SK-MEL-5 (cell line): ENCODE results near the gene C14orf119. TPM values are rescaled to one million over a fixed set of nuclear protein-coding genes. Genes with fewer than 3 reads are reported as not detected.

ENCODE experiments used
- DNase-seq: peaks from one replicate; pipeline ENCODE4 v3.0.0-alpha.2; 2016; ENCODE audit warnings: low read depth, low spot score
- in situ Hi-C: cut with HindIII; loops from 2 replicates; pipeline ENCODE4 v1.10.0; 2016; ENCODE audit warnings: low sequenced_read_pairs, high pct_unique_total_duplicates, low pct_unique_long_range_greater_than_20kb
- total RNA-seq: library from RNA; depleted of rRNA; stranded (reverse); fragments of >200 nt; shearing (Covaris generic); gene quantifications from 2 replicates; pipeline ENCODE4 v1.2.3, GENCODE V29; 2014

Gene C14orf119
- total RNA-seq, 1 experiment from 2014 or later, result 65.5 TPM

GRCh38 chr14:23057757-23058653 lies 37.3 kb upstream of the C14orf119 start:
- peak; percentile 82 for DNase-seq
- in situ Hi-C loops, result no loop called here

GRCh38 chr14:23058654-23059504 lies 36.4 kb upstream of the C14orf119 start:
- peak; percentile 11 for DNase-seq
- in situ Hi-C loops, result no loop called here

GRCh38 chr14:23060536-23061260 lies 34.6 kb upstream of the C14orf119 start:
- DNase-seq, result no peak
- in situ Hi-C loops, result no loop called here

- DNase-seq, result peak; percentile 51
- in situ Hi-C loops, result no loop called here
These were observed 33.3 kb upstream of the C14orf119 start for GRCh38 chr14:23062002-23062401.

- in situ Hi-C loops, result no loop called here
These were observed 31.7 kb upstream of the C14orf119 start for GRCh38 chr14:23063601-23064000.

GRCh38 chr14:23066368-23066767 lies 28.9 kb upstream of the C14orf119 start:
- DNase-seq, result no peak
- in situ Hi-C loops, result no loop called here

More at GRCh38 chr14:23063601-23064000, 31.7 kb upstream of the C14orf119 start:
- DNase-seq, result no peak

GRCh38 chr14:23066855-23067744 lies 28.2 kb upstream of the C14orf119 start:
- in situ Hi-C loops, result no loop called here
- no peak for DNase-seq

GRCh38 chr14:23067847-23068788 lies 27.2 kb upstream of the C14orf119 start:
- in situ Hi-C loops, result no loop called here
- DNase-seq, result peak; percentile 18

GRCh38 chr14:23068789-23069412 lies 26.4 kb upstream of the C14orf119 start:
- DNase-seq, result peak; percentile 93
- in situ Hi-C loops, result no loop called here

GRCh38 chr14:23069413-23069806 lies 25.9 kb upstream of the C14orf119 start:
- in situ Hi-C loops, result no loop called here
- DNase-seq, result no peak

GRCh38 chr14:23070262-23071129 lies 24.8 kb upstream of the C14orf119 start:
- in situ Hi-C loops, result no loop called here
- no peak for DNase-seq

- peak; percentile 89 for DNase-seq
- in situ Hi-C loops, result no loop called here
These were observed 23.9 kb upstream of the C14orf119 start for GRCh38 chr14:23071244-23071920.

GRCh38 chr14:23071921-23072539 lies 23.3 kb upstream of the C14orf119 start:
- in situ Hi-C loops, result no loop called here
- no peak for DNase-seq

- no peak for DNase-seq
- in situ Hi-C loops, result no loop called here
These were observed 20.4 kb upstream of the C14orf119 start for GRCh38 chr14:23074906-23075305.
